Hematopoietic multipotent progenitor cell treated with erythropoietin and hydrocortisone succinate and interleukin-3 and kit ligand, for 15 days (in vitro differentiated cells): ENCODE data around the gene ZNF792.
"Not testable (repeated sequence)": the region's sequence is repeated elsewhere in the genome, so short reads cannot be mapped to it uniquely, and the experiment has no call there.

Source experiments
- DNase-seq: peaks from one replicate; pipeline ENCODE4 v3.0.0-alpha.2; 2015; ENCODE audit warnings: low spot score

ZNF792 gene

GRCh38 chr19:34963573-34964406 is at the start of gene ZNF792:
Gene ZNF792, minus strand, starts transcription at chr19:34964229. Its CDS starts 567 bp downstream, at chr19:34963662.
- no peak for DNase-seq

GRCh38 chr19:35013041-35013819 is 49.2 kb upstream of the ZNF792 start:
- peak; percentile 20 for DNase-seq

GRCh38 chr19:35011737-35012682 is 48.0 kb upstream of the ZNF792 start:
- no peak for DNase-seq

GRCh38 chr19:35011091-35011689 is 47.2 kb upstream of the ZNF792 start:
- no peak for DNase-seq

GRCh38 chr19:35009424-35010415 is 45.7 kb upstream of the ZNF792 start:
- DNase-seq, result no peak

- DNase-seq, result no peak
Measured at GRCh38 chr19:35008891-35009341, 44.9 kb upstream of the ZNF792 start.

- DNase-seq, result not testable (repeated sequence)
Measured at GRCh38 chr19:35007427-35007826, 43.4 kb upstream of the ZNF792 start.

- DNase-seq, result no peak
Measured at GRCh38 chr19:35006999-35007365, 43.0 kb upstream of the ZNF792 start.

- no peak for DNase-seq
Measured at GRCh38 chr19:35006342-35006998, 42.4 kb upstream of the ZNF792 start.

- DNase-seq, result not testable (repeated sequence)
Measured at GRCh38 chr19:35006007-35006341, 41.9 kb upstream of the ZNF792 start.

GRCh38 chr19:35005256-35005977 is 41.4 kb upstream of the ZNF792 start:
- DNase-seq, result no peak

- DNase-seq, result no peak
Measured at GRCh38 chr19:35004517-35005255, 40.7 kb upstream of the ZNF792 start.

GRCh38 chr19:35002037-35002535 is 38.1 kb upstream of the ZNF792 start:
- DNase-seq, result no peak

- no peak for DNase-seq
Measured at GRCh38 chr19:35000647-35001501, 36.8 kb upstream of the ZNF792 start.

- DNase-seq, result no peak
Measured at GRCh38 chr19:35000338-35000646, 36.3 kb upstream of the ZNF792 start.

GRCh38 chr19:34999498-35000337 is 35.7 kb upstream of the ZNF792 start, which contains the start of gene GRAMD1A:
Gene GRAMD1A, plus strand, starts transcription at chr19:35000323. Its CDS starts 156 bp downstream, at chr19:35000479.
- peak; percentile 2 for DNase-seq
